HepG2 (cell line): Measurements from ENCODE around the gene MYL11. TPM values are rescaled to one million over a fixed set of nuclear protein-coding genes. Genes with fewer than 3 reads are reported as not detected.
"Not testable (repeated sequence)": the region's sequence is repeated elsewhere in the genome, so short reads cannot be mapped to it uniquely, and the experiment has no call there.

Experiments
- ATAC-seq: fragments of 200-7000 bp; cut with Tn5 transposase; 3 replicates; pipeline ENCODE4 v1.9.1; 2020; ENCODE audit warnings: mild to moderate bottlenecking, moderate library complexity
- BruUV-seq: library from RNA; stranded (reverse); fragments of 400-500 nt; replicated peaks from 2 replicates; lab custom pipeline; 2021; lab: Mats Ljungman, UMichigan
- CTCF ChIA-PET: fragments of 300-600 bp; formaldehyde crosslinking; extraction: SDS; loops from one replicate; lab custom pipeline; 2021; ENCODE audit warnings: low total read pairs, inconsistent platforms, low intra/inter-chr PET ratio; lab: Yijun Ruan, JAX
- POLR2A ChIA-PET: fragments of 350-600 bp; sonication (Branson Sonifier 250); formaldehyde crosslinking; loops from one replicate; lab custom pipeline; 2020; ENCODE audit warnings: antibody characterized with exemption, inconsistent platforms; lab: Yijun Ruan, JAX
- DNase-seq: peaks from one replicate; pipeline ENCODE4 v3.0.0-alpha.2; 2015; ENCODE audit warnings: low spot score
- FAIRE-seq: peaks from 3 replicates; lab custom pipeline; 2011; peaks lifted over from hg19 to GRCh38; lab: Jason Lieb, UNC
- H2AFZ ChIP-seq: one replicate; pipeline ENCODE4 v1.6.1; 2011; ENCODE audit warnings: low read length, inconsistent platforms
- H3K27ac ChIP-seq: fragments of 300-600 bp; 3 replicates; pipeline ENCODE4 v1.8.0; 2011; ENCODE audit warnings: mixed run types, mild to moderate bottlenecking, mixed read lengths, low read length, inconsistent platforms; ENCODE audit not compliant: insufficient read depth; ENCODE audit errors: extremely low read length
- H3K27me3 ChIP-seq, 2 experiments: fragments of 200-600 bp in 1 of 2; 2 replicates in 1 of 2; 3 replicates in 1 of 2; pipeline versions ENCODE4 v1.6.0 to v1.8.0; 2011; ENCODE audit warnings: low read length in 2 of 2, mild to moderate bottlenecking in 2 of 2, moderate library complexity in 2 of 2, inconsistent platforms in 1 of 2; ENCODE audit not compliant: insufficient read depth in 2 of 2, control insufficient read depth in 1 of 2
- H3K36me3 ChIP-seq, 2 experiments: fragments of 200-600 bp in 1 of 2; replicated peaks in 1 of 2; 2 replicates in 1 of 2; 3 replicates in 1 of 2; pipeline versions ENCODE4 v1.5.1 to v1.8.0; 2011; ENCODE audit warnings: low read length in 2 of 2, inconsistent platforms in 1 of 2; ENCODE audit not compliant: insufficient read depth in 2 of 2, control insufficient read depth in 1 of 2
- H3K4me1 ChIP-seq: 2 replicates; pipeline ENCODE4 v1.5.1; 2012; ENCODE audit warnings: low read length, inconsistent platforms; ENCODE audit not compliant: insufficient read depth
- H3K4me2 ChIP-seq: 2 replicates; pipeline ENCODE4 v1.6.0; 2011; ENCODE audit warnings: low read depth, low read length, inconsistent platforms
- H3K4me3 ChIP-seq, 3 experiments: fragments of 200-600 bp in 1 of 3; sonication (generic), shearing (Covaris generic) in 1 of 3; replicated peaks in 1 of 3; 2 replicates each; pipeline ENCODE4 v1.5.1; 2011 to 2016; ENCODE audit warnings: low read length in 3 of 3, inconsistent platforms in 2 of 3, low read depth in 2 of 3, mild to moderate bottlenecking in 2 of 3, control low read depth in 1 of 3, mixed read lengths in 1 of 3; ENCODE audit not compliant: insufficient read depth in 1 of 3
- H3K79me2 ChIP-seq: one replicate; pipeline ENCODE4 v1.6.1; 2011; ENCODE audit warnings: low read length, inconsistent platforms; ENCODE audit not compliant: insufficient read depth
- H3K9ac ChIP-seq: 2 replicates; pipeline ENCODE4 v1.6.0; 2011; ENCODE audit warnings: mild to moderate bottlenecking, low read depth, low read length, inconsistent platforms; ENCODE audit not compliant: insufficient read depth
- H3K9me3 ChIP-seq: 2 replicates; pipeline ENCODE4 v1.5.1; 2012; ENCODE audit warnings: mild to moderate bottlenecking, low read length
- H4K20me1 ChIP-seq: 2 replicates; pipeline ENCODE4 v1.6.0; 2011; ENCODE audit warnings: inconsistent platforms, mild to moderate bottlenecking, low read length, moderate library complexity; ENCODE audit not compliant: insufficient read depth
- PRDM10 ChIP-seq: sonication (generic); formaldehyde crosslinking; IDR thresholded peaks from 2 replicates; pipeline ENCODE4 v1.4.0; 2020; ENCODE audit warnings: low read depth, missing genetic modification reagents
- SMC3 ChIP-seq: IDR thresholded peaks from 2 replicates; pipeline ENCODE4 v1.6.1; 2011; ENCODE audit warnings: low read length, improper control_type of control experiment
- WGBS: methylation state at CpG from one replicate; pipeline ENCODE4 v1.1.6; 2017; ENCODE audit warnings: low lambda C conversion rate; 5-methylcytosine and 5-hydroxymethylcytosine counted together
- in situ Hi-C: cut with HindIII; loops from 2 replicates; pipeline ENCODE4 v1.10.0; 2017; ENCODE audit warnings: low pct_unique_long_range_greater_than_20kb; ENCODE audit not compliant: extremely low pct_ligation_motif_present
- intact Hi-C: fragments of 100-400 bp; cut with micrococcal nuclease; formaldehyde crosslinking; loops from one replicate; pipeline ENCODE4 v1.10.0; 2022; ENCODE audit not compliant: unreplicated experiment
- polyA plus RNA-seq, 8 experiments: library from polyadenylated mRNA; depleted of rRNA in 3 of 8; stranded (reverse) in 7 of 8; unstranded in 1 of 8; fragments of >200 nt; fragmentation: Illumina TruSeq in 4 of 8; extraction: Trizol in 4 of 8; gene quantifications; 2 replicates each; pipeline versions ENCODE4 v1.2.1 to v1.2.3, GENCODE V29; 2011 to 2016; ENCODE audit warnings: low read depth in 4 of 8, missing spikeins in 1 of 8, mixed read lengths in 1 of 8; ENCODE audit not compliant: insufficient read depth in 1 of 8
- total RNA-seq, 5 experiments: library from RNA; depleted of rRNA; stranded (reverse); fragments of >200 nt; fragmentation: Illumina TruSeq; extraction: Trizol; gene quantifications; 2 replicates each; pipeline ENCODE4 v1.2.3, GENCODE V29; 2016; ENCODE audit warnings: low read depth in 1 of 5

Gene MYL11
- total and polyA plus RNA-seq, 2 of the 13 experiments (the other 11 are each of a cell fraction or from before 2014, with no cell fraction given): not detected

- no peak for TF ChIP-seq PRDM10 (CRISPR knock-in tag)
- TF ChIP-seq, all 625 proteins: peak for 0
Measured at GRCh38 chr16:30340621-30341020, 34.0 kb upstream of the MYL11 start (continued).

GRCh38 chr16:30341971-30342370, 32.6 kb upstream of the MYL11 start:
- peaks cover 8 to 27% of the 10 kb centered on the region in 2 experiments; a peak in 4 of 5 replicates for H3K36me3 ChIP-seq
- H3K4me3 ChIP-seq, ATAC-seq, FAIRE-seq, H4K20me1 ChIP-seq, BruUV-seq, H3K27me3 ChIP-seq, H3K4me2 ChIP-seq, DNase-seq, intact Hi-C loops, H3K9ac ChIP-seq, H2AFZ ChIP-seq, H3K9me3 ChIP-seq, H3K27ac ChIP-seq, CTCF ChIA-PET: not testable (repeated sequence)
- 97% methylated on average over 8 of the region's 8 CpGs for WGBS
- peak; percentile 20; the same call in 1 of the 2 replicates for TF ChIP-seq SMC3
- peaks cover 40% of the 10 kb centered on the region for H3K4me1 ChIP-seq
- POLR2A ChIA-PET: interaction anchor here (0.6 to 1.5 kb wide), 6 partner anchors 11 to 317 kb away, joined by 3 to 5 read pairs (median 3); partner anchors contain the start of genes CD2BP2 and ZNF771
- in situ Hi-C loops: loop anchor here (25.0 kb wide), 1 partner anchor 755 kb away; no protein-coding TSS in a partner anchor
- peaks cover 23% of the 10 kb centered on the region for H3K79me2 ChIP-seq
